Gastrocnemius medialis (tissue), 4 donors: ENCODE measurements around the gene MMP11. TPM values are rescaled to one million over a fixed set of nuclear protein-coding genes. Genes with fewer than 3 reads are reported as not detected.

Source experiments
- ATAC-seq, 2 donors: fragments of 150-250 bp; one replicate each; pipeline ENCODE4 v1.9.1; 2016
- DNase-seq, 2 donors: peaks; one replicate each; pipeline ENCODE4 v3.0.0-alpha.2; 2019
- H3K27ac ChIP-seq, 4 donors: fragments of 200-600 bp; sonication (generic); 1 replicate in 1 of 4; 2 replicates in 3 of 4; pipeline ENCODE4 v1.5.1; 2016 to 2018; ENCODE audit warnings: mild to moderate bottlenecking in 2 of 4, moderate library complexity in 1 of 4
- H3K27me3 ChIP-seq, 3 donors: fragments of 200-600 bp; sonication (generic) in 2 of 3; 1 replicate in 1 of 3; 2 replicates in 2 of 3; pipeline versions ENCODE4 v1.5.1 to v1.6.0; 2016 to 2019; ENCODE audit warnings: mild to moderate bottlenecking in 1 of 3, moderate library complexity in 1 of 3
- H3K36me3 ChIP-seq, 2 donors: fragments of 200-600 bp; sonication (generic) in 1 of 2; one replicate each; pipeline ENCODE4 v1.5.1; 2017 to 2018
- H3K4me1 ChIP-seq, 2 donors: fragments of 200-600 bp; sonication (generic) in 1 of 2; one replicate each; pipeline ENCODE4 v1.5.1; 2016 to 2017; ENCODE audit warnings: mild to moderate bottlenecking in 2 of 2
- H3K4me3 ChIP-seq, 4 donors: fragments of 200-600 bp; sonication (generic) in 3 of 4; 1 replicate in 1 of 4; 2 replicates in 3 of 4; pipeline ENCODE4 v1.5.1; 2016 to 2019; ENCODE audit warnings: mild to moderate bottlenecking in 2 of 4
- H3K9me3 ChIP-seq, 3 donors: fragments of 200-600 bp; sonication (generic) in 2 of 3; 1 replicate in 1 of 3; 2 replicates in 2 of 3; pipeline ENCODE4 v1.5.1; 2016 to 2019
- POLR2A ChIP-seq, 2 donors: fragments of 450-650 bp; IDR thresholded peaks; one replicate each; pipeline ENCODE4 v1.6.1; 2017; ENCODE audit warnings: antibody characterized with exemption in 2 of 2, mild to moderate bottlenecking in 2 of 2, moderate library complexity in 2 of 2
- in situ Hi-C, 4 donors: fragments of 200-750 bp; cut with MboI; loops; one replicate each; pipeline versions ENCODE4 v1.15.0 to v1.8.0; 2017; ENCODE audit warnings: low sequenced_read_pairs in 4 of 4
- intact Hi-C: fragments of 100-400 bp; cut with DNase I; formaldehyde crosslinking; loops from one replicate; pipeline ENCODE4 v1.15.1; 2023; ENCODE audit warnings: low total_unique reads
- total RNA-seq, 4 donors: library from RNA; depleted of rRNA; stranded (reverse); fragments of >200 nt; gene quantifications; one replicate each; pipeline versions ENCODE4 v1.1.0 to v1.2.3, GENCODE V29; 2016
- TF ChIP-seq, protein P1 (sequence below), 5 experiments: fragments of 450-650 bp in 3 of 5; fragments of 200-600 bp in 2 of 5; sonication (generic) in 2 of 5; IDR thresholded peaks in 4 of 5; conservative IDR thresholded peaks in 1 of 5; 1 replicate in 4 of 5; 2 replicates in 1 of 5; pipeline ENCODE4 v1.5.1; 2016 to 2019; ENCODE audit warnings: antibody characterized with exemption in 5 of 5, mild to moderate bottlenecking in 3 of 5, moderate library complexity in 3 of 5

Gene MMP11
- total RNA-seq, 4 donors from 2014 or later, result 0.91 to 3.6 (median 1.4) TPM; not detected in 1

DNA sequence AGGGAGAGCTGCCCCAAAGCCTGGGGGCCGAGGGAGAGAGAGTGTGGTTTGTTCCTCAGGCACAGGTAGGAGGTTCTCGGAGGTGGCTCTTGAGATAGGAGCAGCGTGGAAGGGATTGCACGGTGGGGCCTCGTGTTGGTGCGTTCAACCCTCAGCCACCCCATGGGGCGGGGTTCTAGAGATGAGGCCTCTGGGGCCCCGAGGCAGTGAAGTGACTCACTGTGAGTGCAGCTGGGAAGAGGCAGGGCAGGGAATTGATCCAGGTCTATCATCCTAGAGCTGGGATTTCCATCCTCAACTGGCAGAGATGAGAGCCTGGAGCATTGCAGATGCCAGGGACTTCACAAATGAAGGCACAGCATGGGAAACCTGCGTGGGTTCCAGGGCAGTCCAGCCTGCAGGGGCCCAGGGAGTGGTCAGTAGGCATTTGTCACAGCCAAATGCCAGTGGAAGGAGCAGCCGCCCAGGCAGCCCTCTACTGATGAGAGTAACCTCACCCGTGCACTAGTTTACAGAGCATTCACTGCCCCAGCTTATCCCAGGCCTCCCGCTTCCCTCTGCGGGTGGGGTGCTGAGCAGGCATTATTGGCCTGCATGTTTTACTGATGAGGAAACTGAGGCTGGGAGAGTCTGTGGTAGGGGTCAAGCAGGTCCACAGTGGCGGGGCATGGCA, 9.0 kb downstream of the MMP11 start:
- Histone ChIP-seq H3K4me1 (peaks cover 6 to 11% of the 10 kb centered on the region in 2 donors), H3K36me3 (no peaks in the 10 kb centered on the region), H3K9me3 (no peaks in the 10 kb centered on the region), H3K4me3 (no peak overlapping the region), H3K27me3 (no peaks in the 10 kb centered on the region), H3K27ac (no peak overlapping the region)
- in situ Hi-C loops, result loop anchor here in 1 of 4 donors (5.0 kb wide), 1 partner anchor 66 kb away; no protein-coding TSS in a partner anchor
- ATAC-seq, result no peak
- DNase-seq, result no peak
- TF ChIP-seq, protein P1, sequence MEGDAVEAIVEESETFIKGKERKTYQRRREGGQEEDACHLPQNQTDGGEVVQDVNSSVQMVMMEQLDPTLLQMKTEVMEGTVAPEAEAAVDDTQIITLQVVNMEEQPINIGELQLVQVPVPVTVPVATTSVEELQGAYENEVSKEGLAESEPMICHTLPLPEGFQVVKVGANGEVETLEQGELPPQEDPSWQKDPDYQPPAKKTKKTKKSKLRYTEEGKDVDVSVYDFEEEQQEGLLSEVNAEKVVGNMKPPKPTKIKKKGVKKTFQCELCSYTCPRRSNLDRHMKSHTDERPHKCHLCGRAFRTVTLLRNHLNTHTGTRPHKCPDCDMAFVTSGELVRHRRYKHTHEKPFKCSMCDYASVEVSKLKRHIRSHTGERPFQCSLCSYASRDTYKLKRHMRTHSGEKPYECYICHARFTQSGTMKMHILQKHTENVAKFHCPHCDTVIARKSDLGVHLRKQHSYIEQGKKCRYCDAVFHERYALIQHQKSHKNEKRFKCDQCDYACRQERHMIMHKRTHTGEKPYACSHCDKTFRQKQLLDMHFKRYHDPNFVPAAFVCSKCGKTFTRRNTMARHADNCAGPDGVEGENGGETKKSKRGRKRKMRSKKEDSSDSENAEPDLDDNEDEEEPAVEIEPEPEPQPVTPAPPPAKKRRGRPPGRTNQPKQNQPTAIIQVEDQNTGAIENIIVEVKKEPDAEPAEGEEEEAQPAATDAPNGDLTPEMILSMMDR (IDR thresholded peaks at IDR 0.05 in 4 of 5, conservative IDR thresholded peaks at IDR 0.05 in 1 of 5), result no peak
- intact Hi-C loops, result no loop called here

DNA sequence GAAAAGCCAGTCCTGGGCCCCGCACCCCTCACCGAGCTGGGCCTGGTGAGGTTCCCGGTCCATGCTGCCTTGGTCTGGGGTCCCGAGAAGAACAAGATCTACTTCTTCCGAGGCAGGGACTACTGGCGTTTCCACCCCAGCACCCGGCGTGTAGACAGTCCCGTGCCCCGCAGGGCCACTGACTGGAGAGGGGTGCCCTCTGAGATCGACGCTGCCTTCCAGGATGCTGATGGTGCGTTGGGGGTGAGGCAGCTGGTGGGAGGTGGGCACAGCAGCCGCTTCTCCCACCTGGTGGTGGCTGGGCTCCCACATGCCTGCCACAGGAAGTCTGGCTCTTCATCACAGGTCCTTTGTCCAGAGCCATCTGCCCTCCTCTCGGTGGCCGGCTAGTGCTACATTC, 9.6 kb downstream of the MMP11 start:
- H3K4me3 ChIP-seq, result no peak overlapping the region
- DNase-seq, result no peak
- no peak for TF ChIP-seq POLR2A (IDR thresholded peaks at IDR 0.05)
- TF ChIP-seq, protein P1 (IDR thresholded peaks at IDR 0.05 in 4 of 5, conservative IDR thresholded peaks at IDR 0.05 in 1 of 5), result no peak
- in situ Hi-C loops, result loop anchor here in 1 of 4 donors (5.0 kb wide), 1 partner anchor 65 kb away; no protein-coding TSS in a partner anchor
- no peak overlapping the region for H3K27ac ChIP-seq
- H3K36me3 ChIP-seq, result no peaks in the 10 kb centered on the region
- intact Hi-C loops, result no loop called here
- H3K27me3 ChIP-seq, result no peaks in the 10 kb centered on the region
- no peaks in the 10 kb centered on the region for H3K9me3 ChIP-seq
- ATAC-seq, result no peak
- H3K4me1 ChIP-seq, result peaks cover 6 to 11% of the 10 kb centered on the region in 2 donors

DNA sequence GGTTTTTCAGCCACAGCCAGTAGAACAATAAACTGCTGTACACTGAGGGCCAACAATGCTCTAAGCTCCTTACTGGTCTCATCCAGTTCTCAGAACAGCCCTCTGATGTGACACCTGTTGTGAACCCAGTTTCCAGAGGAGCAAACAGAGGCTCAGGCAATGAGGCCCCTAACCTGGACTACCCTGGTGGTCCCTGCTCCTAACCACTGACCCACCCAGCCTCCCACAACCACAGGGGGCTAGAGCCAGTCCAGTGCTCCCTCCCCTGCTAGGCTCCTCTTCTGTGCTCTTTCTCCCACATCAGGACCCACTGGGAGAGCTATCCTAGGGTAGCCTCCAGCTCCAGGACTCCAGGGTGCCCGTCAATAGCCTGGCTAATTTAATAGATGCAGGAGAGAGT, 10.1 kb downstream of the MMP11 start:
- H3K9me3 ChIP-seq, result no peaks in the 10 kb centered on the region
- ATAC-seq, result no peak
- H3K36me3 ChIP-seq, result no peaks in the 10 kb centered on the region
- H3K27ac ChIP-seq, result no peak overlapping the region
- no peaks in the 10 kb centered on the region for H3K27me3 ChIP-seq
- peaks cover 6 to 15% of the 10 kb centered on the region in 2 donors for H3K4me1 ChIP-seq
- DNase-seq, result no peak
- no peak overlapping the region for H3K4me3 ChIP-seq
- intact Hi-C loops (no loop called here), in situ Hi-C loops (loop anchor here in 1 of 4 donors (5.0 kb wide), 1 partner anchor 65 kb away; no protein-coding TSS in a partner anchor)
- TF ChIP-seq, protein P1 (IDR thresholded peaks at IDR 0.05 in 4 of 5, conservative IDR thresholded peaks at IDR 0.05 in 1 of 5), result no peak

DNA sequence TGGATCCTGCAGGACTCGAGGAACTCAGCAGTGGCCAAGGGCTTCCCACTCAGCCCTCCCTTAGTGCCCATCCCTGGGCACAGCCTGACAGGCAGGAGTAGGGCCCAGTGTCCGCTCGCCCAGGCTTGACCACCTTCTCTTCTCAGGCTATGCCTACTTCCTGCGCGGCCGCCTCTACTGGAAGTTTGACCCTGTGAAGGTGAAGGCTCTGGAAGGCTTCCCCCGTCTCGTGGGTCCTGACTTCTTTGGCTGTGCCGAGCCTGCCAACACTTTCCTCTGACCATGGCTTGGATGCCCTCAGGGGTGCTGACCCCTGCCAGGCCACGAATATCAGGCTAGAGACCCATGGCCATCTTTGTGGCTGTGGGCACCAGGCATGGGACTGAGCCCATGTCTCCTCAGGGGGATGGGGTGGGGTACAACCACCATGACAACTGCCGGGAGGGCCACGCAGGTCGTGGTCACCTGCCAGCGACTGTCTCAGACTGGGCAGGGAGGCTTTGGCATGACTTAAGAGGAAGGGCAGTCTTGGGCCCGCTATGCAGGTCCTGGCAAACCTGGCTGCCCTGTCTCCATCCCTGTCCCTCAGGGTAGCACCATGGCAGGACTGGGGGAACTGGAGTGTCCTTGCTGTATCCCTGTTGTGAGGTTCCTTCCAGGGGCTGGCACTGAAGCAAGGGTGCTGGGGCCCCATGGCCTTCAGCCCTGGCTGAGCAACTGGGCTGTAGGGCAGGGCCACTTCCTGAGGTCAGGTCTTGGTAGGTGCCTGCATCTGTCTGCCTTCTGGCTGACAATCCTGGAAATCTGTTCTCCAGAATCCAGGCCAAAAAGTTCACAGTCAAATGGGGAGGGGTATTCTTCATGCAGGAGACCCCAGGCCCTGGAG, 10.9 kb downstream of the MMP11 start:
- no peaks in the 10 kb centered on the region for H3K36me3 ChIP-seq
- DNase-seq (no peak), ATAC-seq (no peak)
- TF ChIP-seq, protein P1 (IDR thresholded peaks at IDR 0.05 in 4 of 5, conservative IDR thresholded peaks at IDR 0.05 in 1 of 5), result no peak
- no peak for TF ChIP-seq POLR2A (IDR thresholded peaks at IDR 0.05)
- intact Hi-C loops, result no loop called here
- H3K9me3 ChIP-seq, result no peaks in the 10 kb centered on the region
- H3K27ac ChIP-seq, result no peak overlapping the region
- peaks cover 14 to 21% of the 10 kb centered on the region in 2 donors for H3K4me1 ChIP-seq
- in situ Hi-C loops, result loop anchor here in 1 of 4 donors (5.0 kb wide), 1 partner anchor 64 kb away; no protein-coding TSS in a partner anchor
- H3K27me3 ChIP-seq, result no peaks in the 10 kb centered on the region
- H3K4me3 ChIP-seq, result no peak overlapping the region
